SK-N-MC (cell line): Measurements from ENCODE around the gene PCNX2.
"Not testable (repeated sequence)": the region's sequence is repeated elsewhere in the genome, so short reads cannot be mapped to it uniquely, and the experiment has no call there.

Experiments used
- FOXP2 ChIP-seq: optimal IDR thresholded peaks from 2 replicates; pipeline ENCODE3; 2011; ENCODE audit warnings: mild to moderate bottlenecking, moderate library complexity; ENCODE audit not compliant: insufficient read depth; ENCODE audit errors: extremely low read length, control extremely low read depth
- POLR2AphosphoS5 ChIP-seq: IDR thresholded peaks from 2 replicates; pipeline ENCODE4 v1.6.1; 2012; ENCODE audit warnings: mild to moderate bottlenecking, low read depth, low read length, borderline replicate concordance

GRCh38 chr1:233179638-233180037, 115.9 kb downstream of the PCNX2 start:
- not testable (repeated sequence) for TF ChIP-seq FOXP2, POLR2AphosphoS5
